Activated naive CD4-positive, alpha-beta T cell treated with anti-CD3 and anti-CD28 coated beads for 36 hours (primary cell): ENCODE data around the gene SLC8A1. TPM values are rescaled to one million over a fixed set of nuclear protein-coding genes. Genes with fewer than 3 reads are reported as not detected.

ENCODE experiments used
- CTCF ChIA-PET: fragments of 350-600 bp; sonication (Branson Sonifier 250); formaldehyde crosslinking; loops from one replicate; lab custom pipeline; 2021; ENCODE audit warnings: antibody characterized with exemption; lab: Charles Lee
- DNase-seq: peaks from one replicate; pipeline ENCODE4 v3.0.0-alpha.2; 2020
- H3K27ac Mint-ChIP-seq: one replicate; pipeline ENCODE4 v1.8.0; 2021; ENCODE audit warnings: mild to moderate bottlenecking, mixed read lengths
- H3K27me3 Mint-ChIP-seq: one replicate; pipeline ENCODE4 v1.8.0; 2021; ENCODE audit warnings: low read depth, mixed read lengths
- H3K36me3 Mint-ChIP-seq: one replicate; pipeline ENCODE4 v1.8.0; 2021; ENCODE audit warnings: low read depth, mixed read lengths
- H3K4me1 Mint-ChIP-seq: one replicate; pipeline ENCODE4 v1.8.0; 2021; ENCODE audit warnings: low read depth, mixed read lengths
- H3K4me3 Mint-ChIP-seq: one replicate; pipeline ENCODE4 v1.8.0; 2021; ENCODE audit warnings: mild to moderate bottlenecking, moderate library complexity, mixed read lengths
- H3K9me3 Mint-ChIP-seq: one replicate; pipeline ENCODE4 v1.8.0; 2021; ENCODE audit warnings: mixed read lengths
- intact Hi-C: fragments of 100-400 bp; cut with micrococcal nuclease; formaldehyde crosslinking; loops from one replicate; pipeline ENCODE4 v1.15.1; 2023
- total RNA-seq, 2 experiments: library from RNA; stranded (reverse); gene quantifications; one replicate each; pipeline ENCODE4 v1.2.3, GENCODE V29; 2021

The SLC8A1 gene
- total RNA-seq, 2 experiments from 2014 or later = 0.60 to 0.99 TPM

- Mint-ChIP-seq H3K36me3 (no peaks in the 10 kb centered on the region), H3K9me3 (no peaks in the 10 kb centered on the region), H3K4me1 (no peaks in the 10 kb centered on the region), H3K27me3 (no peaks in the 10 kb centered on the region), H3K4me3 (no peak overlapping the region), H3K27ac (no peak overlapping the region)
- no peak for DNase-seq
- intact Hi-C loops = no loop called here
- CTCF ChIA-PET = no interaction called here
These were observed 192.0 kb downstream of the SLC8A1 start for GRCh38 chr2:40259900-40260299.

- intact Hi-C loops = no loop called here
- Mint-ChIP-seq H3K27me3 (no peaks in the 10 kb centered on the region), H3K4me1 (no peaks in the 10 kb centered on the region), H3K4me3 (no peak overlapping the region), H3K27ac (no peak overlapping the region), H3K9me3 (no peaks in the 10 kb centered on the region), H3K36me3 (no peaks in the 10 kb centered on the region)
- DNase-seq = no peak
- CTCF ChIA-PET = no interaction called here
These were observed 193.8 kb downstream of the SLC8A1 start for GRCh38 chr2:40258135-40258457.

- Mint-ChIP-seq H3K4me1 (no peaks in the 10 kb centered on the region), H3K27me3 (no peaks in the 10 kb centered on the region), H3K9me3 (no peaks in the 10 kb centered on the region), H3K4me3 (no peak overlapping the region), H3K36me3 (no peaks in the 10 kb centered on the region), H3K27ac (no peak overlapping the region)
- CTCF ChIA-PET = interaction anchor here (0.6 to 0.9 kb wide), 2 partner anchors 24 to 29 kb away, joined by 3 read pairs; no protein-coding TSS in a partner anchor
- DNase-seq = no peak
- intact Hi-C loops = no loop called here
These were observed 194.4 kb downstream of the SLC8A1 start for GRCh38 chr2:40257340-40258134.

GRCh38 chr2:40256649-40257048 is 195.2 kb downstream of the SLC8A1 start:
- Mint-ChIP-seq H3K4me1 (no peaks in the 10 kb centered on the region), H3K9me3 (no peaks in the 10 kb centered on the region), H3K36me3 (no peaks in the 10 kb centered on the region), H3K4me3 (no peak overlapping the region), H3K27me3 (no peaks in the 10 kb centered on the region), H3K27ac (no peak overlapping the region)
- CTCF ChIA-PET = interaction anchor here (0.6 to 0.9 kb wide), 2 partner anchors 30 to 156 kb away, joined by 3 to 5 read pairs; no protein-coding TSS in a partner anchor
- no peak for DNase-seq
- intact Hi-C loops = no loop called here

GRCh38 chr2:40256008-40256407 is 195.9 kb downstream of the SLC8A1 start:
- CTCF ChIA-PET = interaction anchor here (0.6 kb wide), 1 partner anchor 156 kb away, joined by 5 read pairs; no protein-coding TSS in a partner anchor
- Mint-ChIP-seq H3K36me3 (no peaks in the 10 kb centered on the region), H3K27me3 (no peaks in the 10 kb centered on the region), H3K4me1 (no peaks in the 10 kb centered on the region), H3K9me3 (no peaks in the 10 kb centered on the region), H3K4me3 (no peak overlapping the region), H3K27ac (no peak overlapping the region)
- intact Hi-C loops = no loop called here
- no peak for DNase-seq

- DNase-seq = no peak
- Mint-ChIP-seq H3K27ac (no peak overlapping the region), H3K36me3 (no peaks in the 10 kb centered on the region), H3K4me1 (no peaks in the 10 kb centered on the region), H3K9me3 (no peaks in the 10 kb centered on the region), H3K27me3 (no peaks in the 10 kb centered on the region), H3K4me3 (no peak overlapping the region)
- intact Hi-C loops = no loop called here
- CTCF ChIA-PET = no interaction called here
These were observed 196.8 kb downstream of the SLC8A1 start for GRCh38 chr2:40255103-40255502.

GRCh38 chr2:40254611-40255010 is 197.3 kb downstream of the SLC8A1 start:
- DNase-seq = no peak
- Mint-ChIP-seq H3K9me3 (no peaks in the 10 kb centered on the region), H3K4me1 (no peaks in the 10 kb centered on the region), H3K36me3 (no peaks in the 10 kb centered on the region), H3K27me3 (no peaks in the 10 kb centered on the region), H3K27ac (no peak overlapping the region), H3K4me3 (no peak overlapping the region)
- intact Hi-C loops = no loop called here
- CTCF ChIA-PET = no interaction called here

GRCh38 chr2:40251137-40251536 is 200.8 kb downstream of the SLC8A1 start:
- CTCF ChIA-PET = no interaction called here
- Mint-ChIP-seq H3K36me3 (no peaks in the 10 kb centered on the region), H3K4me3 (no peak overlapping the region), H3K27me3 (no peaks in the 10 kb centered on the region), H3K9me3 (no peaks in the 10 kb centered on the region), H3K27ac (no peak overlapping the region), H3K4me1 (no peaks in the 10 kb centered on the region)
- intact Hi-C loops = no loop called here
- no peak for DNase-seq

- Mint-ChIP-seq H3K36me3 (no peaks in the 10 kb centered on the region), H3K9me3 (no peaks in the 10 kb centered on the region), H3K4me3 (no peak overlapping the region), H3K27me3 (no peaks in the 10 kb centered on the region), H3K27ac (no peak overlapping the region), H3K4me1 (no peaks in the 10 kb centered on the region)
- intact Hi-C loops = no loop called here
- DNase-seq = no peak
- CTCF ChIA-PET = no interaction called here
These were observed 202.3 kb downstream of the SLC8A1 start for GRCh38 chr2:40249577-40249976.

GRCh38 chr2:40248294-40248693 is 203.6 kb downstream of the SLC8A1 start:
- no peaks in the 10 kb centered on the region for H3K27me3 Mint-ChIP-seq
- H3K4me1 Mint-ChIP-seq = no peaks in the 10 kb centered on the region
- DNase-seq = no peak
- no peaks in the 10 kb centered on the region for H3K9me3 Mint-ChIP-seq
- no peaks in the 10 kb centered on the region for H3K36me3 Mint-ChIP-seq
- H3K27ac Mint-ChIP-seq = no peak overlapping the region
- H3K4me3 Mint-ChIP-seq = no peak overlapping the region
- intact Hi-C loops = no loop called here
- CTCF ChIA-PET = no interaction called here

- Mint-ChIP-seq H3K4me3 (no peak overlapping the region), H3K27ac (no peak overlapping the region), H3K27me3 (peaks cover 5% of the 10 kb centered on the region), H3K4me1 (no peaks in the 10 kb centered on the region), H3K36me3 (no peaks in the 10 kb centered on the region), H3K9me3 (no peaks in the 10 kb centered on the region)
- intact Hi-C loops = loop anchor here (5.0 kb wide), 1 partner anchor 1538 kb away; no protein-coding TSS in a partner anchor
- DNase-seq = peak; percentile 35
- CTCF ChIA-PET = interaction anchor here (1.2 to 1.3 kb wide), 2 partner anchors 311 to 332 kb away, joined by 3 read pairs; no protein-coding TSS in a partner anchor
These were observed 207.2 kb downstream of the SLC8A1 start for GRCh38 chr2:40244675-40245074.

- CTCF ChIA-PET = interaction anchor here (1.2 to 1.3 kb wide), 2 partner anchors 312 to 332 kb away, joined by 3 read pairs; no protein-coding TSS in a partner anchor
- Mint-ChIP-seq H3K4me3 (no peak overlapping the region), H3K36me3 (no peaks in the 10 kb centered on the region), H3K9me3 (no peaks in the 10 kb centered on the region), H3K27ac (no peak overlapping the region), H3K27me3 (peaks cover 5% of the 10 kb centered on the region), H3K4me1 (no peaks in the 10 kb centered on the region)
- intact Hi-C loops = loop anchor here (5.0 kb wide), 1 partner anchor 1538 kb away; no protein-coding TSS in a partner anchor
- no peak for DNase-seq
These were observed 207.6 kb downstream of the SLC8A1 start for GRCh38 chr2:40244251-40244650.
